ENCODE measurements around the gene LSM12.

Gene LSM12

GRCh38 chr17:44095647-44096496, 29.4 kb upstream of the LSM12 start:
- no peak for DNase-seq (ENCODE audit: low read depth in 2 of 2)

- no peak for DNase-seq (ENCODE audit: low read depth in 2 of 2)
Measured at GRCh38 chr17:44095388-44095646, 28.8 kb upstream of the LSM12 start.

- no peak for DNase-seq (ENCODE audit: low read depth in 2 of 2)
Measured at GRCh38 chr17:44094701-44095387, 28.4 kb upstream of the LSM12 start.

GRCh38 chr17:44093231-44093900, 26.9 kb upstream of the LSM12 start:
- no peak for DNase-seq (ENCODE audit: low read depth in 2 of 2)

GRCh38 chr17:44092051-44092450, 25.6 kb upstream of the LSM12 start:
- no peak for DNase-seq (ENCODE audit: low read depth in 2 of 2)

- DNase-seq (ENCODE audit: low read depth in 2 of 2) = no peak
Measured at GRCh38 chr17:44091200-44091997, 24.9 kb upstream of the LSM12 start.

- DNase-seq (ENCODE audit: low read depth in 2 of 2) = no peak
Measured at GRCh38 chr17:44088254-44088653, 21.8 kb upstream of the LSM12 start.

GRCh38 chr17:44087319-44087718, 20.8 kb upstream of the LSM12 start:
- no peak for DNase-seq (ENCODE audit: low read depth in 2 of 2)

GRCh38 chr17:44086364-44087311, 20.2 kb upstream of the LSM12 start:
- peak; percentile 41 for DNase-seq (ENCODE audit: low read depth in 2 of 2)

- no peak for DNase-seq (ENCODE audit: low read depth in 2 of 2)
Measured at GRCh38 chr17:44085908-44086307, 19.4 kb upstream of the LSM12 start.

- DNase-seq (ENCODE audit: low read depth in 2 of 2) = no peak
Measured at GRCh38 chr17:44084921-44085320, 18.4 kb upstream of the LSM12 start.

- DNase-seq (ENCODE audit: low read depth in 2 of 2) = peak in 1 of 2 donors; percentile 42
Measured at GRCh38 chr17:44084131-44084538, 17.7 kb upstream of the LSM12 start.

GRCh38 chr17:44083250-44083849, 16.9 kb upstream of the LSM12 start:
- no peak for DNase-seq (ENCODE audit: low read depth in 2 of 2)

GRCh38 chr17:44082256-44082927, 15.9 kb upstream of the LSM12 start:
- DNase-seq (ENCODE audit: low read depth in 2 of 2) = no peak

GRCh38 chr17:44081681-44082080, 15.2 kb upstream of the LSM12 start:
- DNase-seq (ENCODE audit: low read depth in 2 of 2) = no peak

GRCh38 chr17:44079877-44080821, 13.7 kb upstream of the LSM12 start:
- DNase-seq (ENCODE audit: low read depth in 2 of 2) = no peak

- DNase-seq (ENCODE audit: low read depth in 2 of 2) = no peak
Measured at GRCh38 chr17:44078412-44078811, 11.9 kb upstream of the LSM12 start.

- DNase-seq (ENCODE audit: low read depth in 2 of 2) = no peak
Measured at GRCh38 chr17:44077595-44077909, 11.1 kb upstream of the LSM12 start.
